HL-60/S4 treated with phorbol 12-myristate 13-acetate at 8.2 ng/mL for 4 days and 3 days (cell line): ENCODE data around the gene ITPRID1.

Experiments
- in situ Hi-C: fragments of 300-500 bp; cut with MboI; formaldehyde crosslinking; loops from 2 replicates; pipeline ENCODE4 v1.15.0; 2022; ENCODE audit warnings: low sequenced_read_pairs

Gene ITPRID1

GRCh38 chr7:31603046-31603445 lies 89.2 kb downstream of the ITPRID1 start:
- in situ Hi-C loops = no loop called here

- in situ Hi-C loops = no loop called here
These were observed 99.7 kb downstream of the ITPRID1 start for GRCh38 chr7:31613604-31614003.

GRCh38 chr7:31633467-31633866 lies 119.6 kb downstream of the ITPRID1 start:
- in situ Hi-C loops = no loop called here

- in situ Hi-C loops = no loop called here
These were observed 120.1 kb downstream of the ITPRID1 start for GRCh38 chr7:31633894-31634494.

DNA sequence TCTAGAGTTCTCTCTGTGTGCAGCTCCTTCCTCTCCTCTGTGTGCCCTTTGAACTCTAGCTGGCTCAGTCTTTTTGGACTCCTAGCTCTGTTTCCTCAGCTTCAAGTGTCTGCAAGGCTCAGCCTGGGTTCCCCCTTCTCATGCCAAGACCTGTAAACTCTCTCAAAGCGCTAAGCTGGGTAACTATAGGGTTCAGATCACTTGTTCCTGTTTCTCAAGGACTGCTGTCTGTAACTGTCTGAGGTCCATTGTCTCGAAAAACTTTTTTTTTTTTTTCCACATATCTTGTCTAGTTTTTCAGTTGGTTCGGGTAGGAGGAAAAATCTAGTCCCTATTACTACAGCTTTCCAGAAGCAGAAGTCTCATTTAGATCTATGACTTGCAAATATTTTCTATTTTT lies 126.5 kb downstream of the ITPRID1 start:
- in situ Hi-C loops = no loop called here

GRCh38 chr7:31642681-31643115 lies 128.8 kb downstream of the ITPRID1 start:
- in situ Hi-C loops = no loop called here

GRCh38 chr7:31646942-31647341 lies 133.1 kb downstream of the ITPRID1 start:
- in situ Hi-C loops = no loop called here

DNA sequence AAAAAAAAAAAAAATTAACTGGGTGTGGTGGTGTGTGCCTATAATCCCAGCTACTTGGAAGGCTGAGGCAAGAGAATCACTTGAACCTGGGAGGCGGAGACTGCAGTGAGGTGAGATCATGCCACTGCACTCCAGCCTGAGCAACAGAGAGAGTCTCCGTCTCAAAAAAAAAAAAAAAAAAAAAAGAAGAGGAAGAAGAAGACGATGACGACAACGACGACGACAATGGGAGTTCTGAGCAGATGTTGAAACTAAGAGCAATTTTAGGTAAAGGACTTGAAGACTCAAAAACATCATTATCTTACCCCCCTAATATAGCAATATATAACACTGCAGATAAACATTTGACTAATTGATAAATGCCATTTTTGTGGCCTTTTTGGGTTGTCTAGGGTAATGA lies 133.6 kb downstream of the ITPRID1 start:
- in situ Hi-C loops = no loop called here

DNA sequence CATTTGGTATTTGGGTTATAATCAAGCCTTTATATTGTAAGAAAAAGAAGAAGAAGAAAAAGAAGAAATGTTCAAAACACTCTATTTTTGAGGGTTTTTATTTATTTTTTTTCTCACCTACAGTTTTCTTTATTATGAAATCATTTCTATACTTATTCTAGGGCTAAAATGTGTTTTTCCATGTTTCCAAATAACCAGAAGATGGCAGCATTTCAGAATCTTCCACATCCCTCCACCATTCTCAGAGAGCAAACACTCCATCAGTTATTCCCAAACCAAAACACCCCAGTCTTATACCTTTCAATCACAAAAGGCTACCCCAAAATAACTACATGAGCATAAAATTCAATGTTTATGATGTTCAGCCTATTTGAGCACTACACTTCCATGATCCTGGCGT lies 134.4 kb downstream of the ITPRID1 start:
- in situ Hi-C loops = no loop called here

DNA sequence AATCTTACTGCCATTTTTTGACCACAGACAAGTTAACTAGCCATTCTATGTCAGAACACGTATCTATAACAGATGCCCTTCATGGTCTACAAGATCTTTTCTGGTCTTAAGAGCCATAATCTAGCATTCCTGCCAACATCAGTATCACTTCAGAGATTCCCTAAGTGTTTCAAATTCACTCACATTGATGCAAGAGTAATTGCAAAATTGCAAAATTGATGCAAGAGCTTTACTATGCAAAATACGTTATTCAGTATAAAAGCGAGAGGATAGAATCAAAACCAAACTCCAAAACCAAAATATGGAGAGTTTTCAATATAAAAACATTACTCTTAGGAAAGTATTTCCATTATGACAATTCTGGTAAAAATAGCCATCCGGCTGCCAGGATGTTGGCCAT lies 135.0 kb downstream of the ITPRID1 start:
- in situ Hi-C loops = no loop called here

DNA sequence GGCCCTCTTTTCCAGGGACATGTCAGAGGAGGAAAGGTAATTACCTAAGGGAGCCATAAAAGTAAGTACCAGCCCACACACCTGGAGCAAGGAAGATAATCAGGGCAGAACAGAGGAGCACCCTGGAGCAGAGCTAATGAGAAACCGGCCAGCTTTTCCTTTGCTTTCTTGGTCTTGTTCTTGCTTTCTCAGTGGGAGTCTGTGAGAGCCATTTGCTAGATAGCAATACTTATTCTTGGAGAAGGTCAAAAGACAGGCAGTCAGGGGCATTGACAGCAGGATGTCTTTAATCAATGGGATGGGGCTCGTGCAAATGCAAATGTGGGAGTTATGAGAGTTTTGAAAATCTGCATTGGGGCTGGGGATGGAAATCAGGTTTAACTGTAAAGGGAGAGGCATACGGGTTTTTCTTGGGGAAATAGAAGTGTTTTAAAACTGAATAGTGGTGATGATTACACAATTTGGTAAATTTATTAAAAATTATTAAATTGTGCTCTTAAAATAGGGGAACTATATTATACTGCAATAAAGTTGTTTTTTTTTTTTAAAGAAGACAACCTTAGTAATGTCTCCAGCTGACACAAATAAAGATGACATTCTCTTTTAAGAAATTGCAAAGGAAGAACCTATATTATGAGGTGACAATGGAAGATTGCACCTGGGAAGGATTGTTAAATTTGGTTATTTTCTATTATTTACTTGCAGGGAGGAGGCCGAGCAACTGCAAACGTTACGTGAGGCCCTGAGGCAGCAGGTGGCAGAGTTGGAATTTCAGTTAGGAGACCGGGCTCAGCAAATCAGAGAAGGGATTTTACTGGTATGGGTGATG lies 137.6 kb downstream of the ITPRID1 start:
- in situ Hi-C loops = no loop called here

- in situ Hi-C loops = no loop called here
These were observed 138.1 kb downstream of the ITPRID1 start for GRCh38 chr7:31652063-31652326.

DNA sequence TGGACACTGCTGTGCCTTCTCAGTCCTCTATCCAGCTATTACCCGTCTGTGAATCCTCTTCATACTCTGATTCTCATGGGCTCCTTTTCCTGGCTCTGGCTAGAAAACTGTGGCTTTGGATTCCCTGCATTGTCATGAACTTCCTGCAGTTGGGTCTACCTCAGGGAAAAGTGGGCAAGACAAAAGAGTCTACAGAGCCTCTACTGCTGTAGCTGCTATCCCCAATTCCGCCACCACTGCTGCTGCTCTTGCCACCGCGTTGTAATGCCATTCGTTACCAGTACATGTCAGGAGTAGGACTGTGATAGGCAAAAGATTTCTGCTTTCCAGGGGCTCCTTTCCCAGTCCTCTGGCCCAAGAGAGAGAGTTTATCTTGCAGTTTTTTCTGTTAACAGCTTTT lies 149.2 kb downstream of the ITPRID1 start:
- in situ Hi-C loops = no loop called here

DNA sequence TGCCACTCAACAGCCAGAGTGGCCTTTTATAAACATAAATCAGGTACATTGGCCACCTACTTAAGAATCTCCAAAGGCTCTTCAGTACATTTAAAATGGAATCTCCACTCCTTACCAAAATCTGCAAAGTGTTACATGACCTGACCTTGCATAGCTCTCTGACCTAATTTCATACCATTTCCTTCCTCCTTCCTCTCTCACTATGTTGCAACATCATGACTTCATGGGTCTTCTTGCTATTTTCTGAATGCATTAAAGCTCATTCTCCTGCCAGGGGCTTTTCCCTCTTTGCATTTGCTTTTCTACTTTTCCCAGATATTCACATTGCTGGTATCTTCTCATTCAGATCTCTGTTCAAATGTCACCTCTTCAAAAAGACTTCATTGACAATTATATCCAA lies 151.0 kb downstream of the ITPRID1 start:
- in situ Hi-C loops = no loop called here

DNA sequence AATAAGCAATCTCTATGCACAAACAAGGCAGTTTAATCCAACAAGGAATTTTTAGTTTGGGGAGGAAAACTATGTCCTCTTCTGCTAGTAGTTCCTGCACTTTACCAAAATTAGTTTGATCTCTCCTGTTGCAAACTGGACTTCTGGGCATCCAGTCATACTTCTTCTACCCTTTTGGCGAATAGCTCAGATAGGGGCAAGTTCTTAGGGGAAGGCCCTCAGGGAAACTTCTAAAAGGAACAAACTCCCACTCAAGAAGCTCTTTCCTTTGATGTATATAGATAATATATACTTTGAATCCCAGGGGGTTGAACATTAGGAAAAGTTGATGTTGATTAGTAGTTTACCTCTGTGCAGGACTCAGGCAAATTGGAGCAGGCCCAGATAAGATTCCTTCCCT lies 151.7 kb downstream of the ITPRID1 start:
- in situ Hi-C loops = no loop called here

DNA sequence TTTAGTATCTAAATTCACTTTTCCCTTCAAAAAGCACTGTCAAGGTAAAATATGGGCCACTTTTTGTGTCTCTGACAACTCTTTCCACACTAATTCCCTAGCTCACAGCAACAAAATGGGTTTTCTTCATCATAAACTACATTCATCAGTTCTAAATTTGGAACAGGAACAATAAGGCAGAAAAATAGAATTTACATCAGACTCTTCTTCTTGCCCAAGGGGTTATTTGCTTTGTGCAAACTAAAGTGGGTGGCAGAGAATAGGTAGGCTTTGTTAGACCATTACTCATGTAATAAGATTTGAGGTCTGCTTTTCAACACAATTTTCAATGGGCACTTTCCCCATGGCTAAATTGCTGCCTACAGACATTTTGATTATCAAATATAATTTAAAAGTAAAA lies 155.6 kb downstream of the ITPRID1 start:
- in situ Hi-C loops = no loop called here

DNA sequence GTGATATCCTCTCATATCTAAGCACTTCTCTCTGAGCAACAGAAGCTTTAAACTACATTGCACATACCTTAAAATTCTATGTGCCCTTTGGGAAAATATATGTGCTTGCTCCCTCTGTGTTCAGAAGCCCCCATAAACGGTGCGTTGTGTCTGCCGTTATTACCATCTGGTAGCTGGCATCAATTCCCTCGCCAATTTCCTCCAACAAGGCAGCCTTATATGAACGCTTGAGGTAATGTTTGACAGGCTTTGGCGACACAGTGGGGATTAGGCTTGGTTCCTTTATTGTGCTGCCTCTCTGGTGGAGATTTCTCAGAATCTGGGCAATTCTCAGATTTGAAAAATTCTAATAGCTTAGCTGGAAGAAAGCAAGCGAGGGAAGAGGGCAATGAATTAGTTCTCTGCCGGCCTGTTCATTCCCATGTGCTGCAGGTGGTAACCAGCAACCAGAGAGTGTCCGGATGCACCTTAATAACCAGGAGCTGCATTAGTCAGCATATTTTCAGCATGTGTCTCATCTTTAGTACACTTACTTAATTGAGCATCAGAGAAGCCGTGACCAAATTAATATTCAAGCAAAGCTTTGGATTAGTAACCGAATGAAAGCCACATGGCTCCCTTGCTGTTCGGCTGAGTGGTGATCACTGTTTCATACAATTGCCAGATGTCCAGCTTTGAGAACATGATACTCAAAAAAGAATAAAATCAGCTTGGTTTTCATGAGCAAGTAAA lies 165.8 kb downstream of the ITPRID1 start:
- in situ Hi-C loops = no loop called here

DNA sequence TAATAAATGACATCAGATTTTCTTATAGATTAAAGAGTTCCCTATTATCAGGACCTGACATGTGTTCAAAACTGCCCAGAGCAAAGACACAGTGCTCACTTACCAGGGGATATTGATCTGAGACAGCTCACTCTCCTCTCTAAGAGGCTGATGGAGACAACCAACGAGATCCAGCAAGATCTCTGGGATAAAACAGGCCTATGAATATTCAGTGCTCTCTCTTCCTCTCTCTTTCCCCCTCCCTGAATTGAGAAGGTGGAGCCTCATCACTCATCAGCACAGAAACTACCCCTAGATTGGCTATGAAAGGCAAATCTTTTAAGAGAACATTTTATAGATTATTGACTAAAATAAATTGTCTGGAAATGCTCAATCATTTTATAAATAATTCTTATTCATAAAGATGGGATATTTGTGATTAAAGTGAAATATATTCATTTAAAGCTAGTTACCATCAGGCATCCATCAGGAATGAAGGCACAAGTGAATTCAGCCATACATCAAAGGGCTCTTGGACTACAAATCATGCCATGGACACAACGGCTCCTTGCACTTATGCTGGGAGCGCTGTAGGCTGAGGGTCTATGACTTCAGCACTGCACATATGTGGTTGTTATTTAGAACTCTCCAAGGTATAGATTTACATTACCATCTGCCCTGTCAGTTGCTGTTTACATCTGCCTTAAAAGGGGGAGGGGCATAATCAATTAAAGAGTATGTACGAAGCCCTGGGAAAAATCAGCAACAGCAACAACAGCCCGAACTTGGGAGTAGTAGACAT lies 169.7 kb downstream of the ITPRID1 start:
- in situ Hi-C loops = no loop called here

DNA sequence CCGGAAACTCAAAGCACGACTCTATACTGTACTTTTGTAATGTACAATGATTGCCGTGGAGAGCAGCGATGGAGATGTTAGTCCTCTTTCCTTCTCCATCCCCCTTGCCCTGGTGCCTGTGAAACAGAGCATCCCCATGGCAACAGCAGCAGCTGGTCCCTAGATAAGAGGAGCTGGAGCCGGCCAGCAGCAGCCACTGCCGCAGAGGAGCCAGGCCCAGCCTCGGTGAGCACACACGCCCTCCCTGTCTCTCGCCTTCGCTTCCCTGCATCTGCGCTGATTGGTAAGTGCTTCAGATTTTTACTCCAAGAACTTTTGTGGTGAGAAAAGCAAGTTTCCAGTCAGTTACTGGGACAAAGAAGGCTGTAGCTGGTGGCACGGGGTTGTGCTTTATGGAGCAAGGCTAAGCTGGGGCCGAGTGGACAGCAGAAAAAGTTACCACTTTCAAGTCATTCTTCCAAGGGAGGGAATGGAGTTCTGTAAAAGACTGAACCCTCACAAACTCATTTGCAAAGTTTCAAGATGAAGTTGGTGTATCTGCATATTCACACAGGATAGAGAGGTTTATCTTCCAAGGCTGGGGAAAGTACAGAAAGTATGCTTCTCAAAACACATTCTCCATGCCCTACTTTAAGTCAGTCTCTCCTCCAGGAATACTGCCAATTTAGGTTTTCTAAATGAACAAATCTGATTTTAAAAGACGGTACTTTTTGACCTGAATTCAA lies 173.3 kb downstream of the ITPRID1 start, which contains the start of gene PPP1R17:
Gene PPP1R17, plus strand, starts transcription at position 192 of the 725 bp plus-strand sequence. CDS start 5,227 bp downstream, outside the sequence.
- in situ Hi-C loops = no loop called here

DNA sequence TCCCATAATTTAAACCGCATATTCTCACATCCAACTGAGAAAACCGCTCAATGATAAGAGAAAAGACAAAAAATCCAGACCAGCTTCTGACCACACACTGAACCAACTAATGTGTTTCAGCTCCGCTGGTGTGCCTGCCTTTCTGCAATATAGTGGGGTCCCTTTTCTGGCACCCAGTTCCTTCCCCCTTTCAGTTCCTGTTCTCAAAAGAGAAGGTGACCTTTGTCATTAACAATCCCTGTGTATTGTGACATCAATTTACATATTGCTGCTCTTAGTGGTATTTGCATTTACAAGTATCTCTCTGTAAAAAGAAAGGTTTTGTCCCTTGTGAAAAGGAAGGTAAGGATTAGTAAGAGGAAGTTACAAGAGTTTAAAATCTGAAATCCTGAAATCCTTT lies 174.5 kb downstream of the ITPRID1 start:
- in situ Hi-C loops = no loop called here

- in situ Hi-C loops = no loop called here
These were observed 175.1 kb downstream of the ITPRID1 start for GRCh38 chr7:31688996-31689395.
